Transverse colon (tissue), 4 donors: ENCODE data around the gene SIPA1L3.

Experiments used
- EP300 ChIP-seq: sonication (generic); formaldehyde crosslinking; IDR thresholded peaks from one replicate; pipeline ENCODE4 v1.6.1; 2017; ENCODE audit warnings: antibody characterized with exemption, low read depth
- POLR2A ChIP-seq: fragments of 450-650 bp; IDR thresholded peaks from one replicate; pipeline ENCODE4 v1.6.1; 2016; ENCODE audit warnings: antibody characterized with exemption, mild to moderate bottlenecking, moderate library complexity
- POLR2AphosphoS5 ChIP-seq, 3 donors: sonication (generic); formaldehyde crosslinking; IDR thresholded peaks; one replicate each; pipeline ENCODE4 v1.6.1; 2016; ENCODE audit warnings: antibody characterized with exemption in 3 of 3
- TF ChIP-seq, protein P1 (sequence below), 5 experiments: fragments of 200-600 bp in 3 of 5; fragments of 450-650 bp in 2 of 5; sonication (generic) in 3 of 5; IDR thresholded peaks; 1 replicate in 2 of 5; 2 replicates in 3 of 5; pipeline ENCODE4 v1.5.1; 2016 to 2017; ENCODE audit warnings: antibody characterized with exemption in 5 of 5, inconsistent platforms in 3 of 5, mild to moderate bottlenecking in 2 of 5, moderate library complexity in 1 of 5

DNA sequence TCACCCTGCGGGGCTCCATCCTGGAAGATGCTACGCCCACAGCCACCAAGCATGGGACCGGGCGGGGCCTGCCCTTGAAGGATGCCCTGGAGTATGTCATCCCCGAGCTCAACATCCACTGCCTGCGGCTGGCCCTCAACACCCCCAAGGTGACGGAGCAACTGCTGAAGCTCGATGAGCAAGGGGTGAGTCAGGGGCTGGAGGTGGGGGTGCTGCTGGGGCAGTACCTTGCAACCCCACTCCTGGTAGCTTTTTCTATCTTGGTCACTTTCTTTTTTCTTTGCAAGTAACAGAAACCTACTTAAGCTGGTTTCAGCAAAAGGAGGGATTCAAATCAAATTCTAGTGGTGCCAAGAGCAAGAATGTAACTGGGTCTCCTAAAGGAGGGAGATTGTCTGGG lies 193.0 kb downstream of the SIPA1L3 start:
- TF ChIP-seq, protein P1, sequence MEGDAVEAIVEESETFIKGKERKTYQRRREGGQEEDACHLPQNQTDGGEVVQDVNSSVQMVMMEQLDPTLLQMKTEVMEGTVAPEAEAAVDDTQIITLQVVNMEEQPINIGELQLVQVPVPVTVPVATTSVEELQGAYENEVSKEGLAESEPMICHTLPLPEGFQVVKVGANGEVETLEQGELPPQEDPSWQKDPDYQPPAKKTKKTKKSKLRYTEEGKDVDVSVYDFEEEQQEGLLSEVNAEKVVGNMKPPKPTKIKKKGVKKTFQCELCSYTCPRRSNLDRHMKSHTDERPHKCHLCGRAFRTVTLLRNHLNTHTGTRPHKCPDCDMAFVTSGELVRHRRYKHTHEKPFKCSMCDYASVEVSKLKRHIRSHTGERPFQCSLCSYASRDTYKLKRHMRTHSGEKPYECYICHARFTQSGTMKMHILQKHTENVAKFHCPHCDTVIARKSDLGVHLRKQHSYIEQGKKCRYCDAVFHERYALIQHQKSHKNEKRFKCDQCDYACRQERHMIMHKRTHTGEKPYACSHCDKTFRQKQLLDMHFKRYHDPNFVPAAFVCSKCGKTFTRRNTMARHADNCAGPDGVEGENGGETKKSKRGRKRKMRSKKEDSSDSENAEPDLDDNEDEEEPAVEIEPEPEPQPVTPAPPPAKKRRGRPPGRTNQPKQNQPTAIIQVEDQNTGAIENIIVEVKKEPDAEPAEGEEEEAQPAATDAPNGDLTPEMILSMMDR (IDR thresholded peaks at IDR 0.05): no peak
- TF ChIP-seq POLR2A: no peak
- TF ChIP-seq POLR2AphosphoS5 (IDR thresholded peaks at IDR 0.05): no peak
- no peak for TF ChIP-seq EP300
